ENCODE data around the gene ZNF513.

Gene ZNF513

GRCh38 chr2:27422958-27423357 is 42.4 kb upstream of the ZNF513 start:
- Histone ChIP-seq H3K4me1 (ENCODE audit: control insufficient read depth in 1 of 2, insufficient read depth in 1 of 2, low read depth in 1 of 2, low read length in 1 of 2) (peaks cover 6 to 7% of the 10 kb centered on the region in 2 experiments), H3K27me3 (no peaks in the 10 kb centered on the region), H3K27ac (no peak overlapping the region), H3K4me3 (ENCODE audit: low read depth in 1 of 2, low read length in 1 of 2) (no peak overlapping the region), H3K9me3 (no peaks in the 10 kb centered on the region), H3K36me3 (no peaks in the 10 kb centered on the region)
- no peak for TF ChIP-seq CTCF (IDR thresholded peaks at IDR 0.05)

- TF ChIP-seq CTCF (IDR thresholded peaks at IDR 0.05): no peak
- H3K36me3 ChIP-seq: no peaks in the 10 kb centered on the region
- no peaks in the 10 kb centered on the region for H3K4me1 ChIP-seq (ENCODE audit: control insufficient read depth in 1 of 2, insufficient read depth in 1 of 2, low read depth in 1 of 2, low read length in 1 of 2)
- no peaks in the 10 kb centered on the region for H3K27me3 ChIP-seq
- H3K4me3 ChIP-seq (ENCODE audit: low read depth in 1 of 2, low read length in 1 of 2): no peak overlapping the region
- H3K27ac ChIP-seq: no peak overlapping the region
- no peaks in the 10 kb centered on the region for H3K9me3 ChIP-seq
These were observed 41.2 kb upstream of the ZNF513 start for GRCh38 chr2:27421660-27422250.

- Histone ChIP-seq H3K4me3 (ENCODE audit: low read depth in 1 of 2, low read length in 1 of 2) (no peak overlapping the region), H3K27me3 (no peaks in the 10 kb centered on the region), H3K36me3 (no peaks in the 10 kb centered on the region), H3K4me1 (ENCODE audit: control insufficient read depth in 1 of 2, insufficient read depth in 1 of 2, low read depth in 1 of 2, low read length in 1 of 2) (no peaks in the 10 kb centered on the region), H3K9me3 (no peaks in the 10 kb centered on the region), H3K27ac (no peak overlapping the region)
- TF ChIP-seq CTCF (IDR thresholded peaks at IDR 0.05): no peak
These were observed 40.5 kb upstream of the ZNF513 start for GRCh38 chr2:27420996-27421395.

GRCh38 chr2:27416151-27416550 is 35.6 kb upstream of the ZNF513 start:
- H3K4me3 ChIP-seq (ENCODE audit: low read depth in 1 of 2, low read length in 1 of 2): no peak overlapping the region
- peaks cover 5% of the 10 kb centered on the region for H3K27me3 ChIP-seq
- no peaks in the 10 kb centered on the region for H3K4me1 ChIP-seq (ENCODE audit: control insufficient read depth in 1 of 2, insufficient read depth in 1 of 2, low read depth in 1 of 2, low read length in 1 of 2)
- no peak overlapping the region for H3K27ac ChIP-seq
- H3K36me3 ChIP-seq: no peaks in the 10 kb centered on the region
- H3K9me3 ChIP-seq: no peaks in the 10 kb centered on the region
- TF ChIP-seq CTCF (IDR thresholded peaks at IDR 0.05): no peak

GRCh38 chr2:27412419-27413152 is 32.1 kb upstream of the ZNF513 start:
- Histone ChIP-seq H3K9me3 (no peaks in the 10 kb centered on the region), H3K36me3 (no peaks in the 10 kb centered on the region), H3K4me3 (ENCODE audit: low read depth in 1 of 2, low read length in 1 of 2) (no peak overlapping the region), H3K27me3 (peaks cover 5% of the 10 kb centered on the region), H3K4me1 (ENCODE audit: control insufficient read depth in 1 of 2, insufficient read depth in 1 of 2, low read depth in 1 of 2, low read length in 1 of 2) (peaks cover 21 to 22% of the 10 kb centered on the region in 2 experiments), H3K27ac (no peak overlapping the region)
- TF ChIP-seq CTCF (IDR thresholded peaks at IDR 0.05): no peak
